Left lobe of liver (tissue), 1 donor: ENCODE measurements around the gene CEACAM19. TPM values are rescaled to one million over a fixed set of nuclear protein-coding genes. Genes with fewer than 3 reads are reported as not detected.

Source experiments
- total RNA-seq: library from RNA; stranded (reverse); gene quantifications from one replicate; pipeline ENCODE4 v1.2.1, GENCODE V29; 2021
- donor health status: DM: no; HTN: yes; CAD: no.

Gene CEACAM19
- total RNA-seq, 1 donor from 2014 or later = 5.6 TPM

Other genes with a start within 250 kb of the CEACAM19 start
- 1.2 TPM for gene ZNF229, start 223.0 kb upstream of the CEACAM19 start, total RNA-seq
- 4.3 TPM for gene ZNF180, start 171.0 kb upstream of the CEACAM19 start, total RNA-seq
- not detected for gene CEACAM20, start 141.8 kb upstream of the CEACAM19 start, total RNA-seq
- 7.0 TPM for gene IGSF23, start 57.9 kb upstream of the CEACAM19 start, total RNA-seq
- 29.6 TPM for gene PVR, start 27.6 kb upstream of the CEACAM19 start, total RNA-seq
- gene CEACAM16, start 27.7 kb downstream of the CEACAM19 start, total RNA-seq = not detected
- gene BCL3, start 77.2 kb downstream of the CEACAM19 start, total RNA-seq = 30.8 TPM
- gene CBLC, start 106.4 kb downstream of the CEACAM19 start, total RNA-seq = 14.0 TPM
- gene BCAM, start 137.6 kb downstream of the CEACAM19 start, total RNA-seq = 40.7 TPM
- 70.4 TPM for gene NECTIN2, start 174.8 kb downstream of the CEACAM19 start, total RNA-seq
- 28.8 TPM for gene TOMM40, start 219.8 kb downstream of the CEACAM19 start, total RNA-seq
- 5,009 TPM for gene APOE, start 234.3 kb downstream of the CEACAM19 start, total RNA-seq
- gene APOC1, start 243.1 kb downstream of the CEACAM19 start, total RNA-seq = 6,817 TPM